ENCODE measurements around the gene ARFGEF2.
"Not testable (repeated sequence)": the region's sequence is repeated elsewhere in the genome, so short reads cannot be mapped to it uniquely, and the experiment has no call there.

Gene ARFGEF2

DNA sequence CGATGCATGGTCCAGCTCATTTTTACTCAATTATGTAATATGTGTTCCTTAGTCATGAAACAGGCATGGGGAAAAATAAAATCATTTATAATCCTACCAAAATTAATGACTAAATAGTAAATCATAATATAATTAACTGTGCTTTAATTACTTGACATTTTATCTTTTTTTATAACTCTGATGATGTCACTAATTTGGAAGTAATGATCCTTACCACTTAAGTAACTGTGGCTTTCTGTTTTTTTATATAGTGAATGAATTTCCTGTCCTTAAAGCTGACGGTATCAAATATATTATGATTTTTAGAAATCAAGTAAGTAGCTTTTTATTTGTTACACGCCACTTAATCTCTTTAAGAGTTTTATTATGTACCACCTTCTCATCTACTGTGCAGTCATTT lies 156.8 kb downstream of the ARFGEF2 start:
- no peak for DNase-seq (ENCODE audit: low read depth)

DNA sequence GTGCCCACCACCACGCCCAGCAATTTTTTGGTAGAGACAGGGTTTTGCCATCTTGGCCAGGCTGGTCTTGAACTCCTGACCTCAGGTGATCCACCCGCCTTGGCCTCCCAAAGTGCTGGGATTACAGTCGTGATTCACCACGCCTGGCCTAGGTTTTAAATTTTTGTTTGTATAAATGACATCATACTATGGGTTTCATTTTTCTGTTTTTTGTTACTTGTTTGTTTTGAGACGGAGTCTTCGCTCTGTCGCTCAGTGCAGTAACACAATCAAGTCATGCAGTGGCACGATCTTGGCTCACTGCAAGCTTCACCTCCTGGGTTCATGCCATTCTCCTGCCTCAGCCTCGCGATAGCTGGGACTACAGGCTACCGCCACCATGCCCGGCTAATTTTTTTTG lies 160.8 kb downstream of the ARFGEF2 start:
- DNase-seq (ENCODE audit: low read depth): not testable (repeated sequence)
